ENCODE data around the gene CUL7.

DNA sequence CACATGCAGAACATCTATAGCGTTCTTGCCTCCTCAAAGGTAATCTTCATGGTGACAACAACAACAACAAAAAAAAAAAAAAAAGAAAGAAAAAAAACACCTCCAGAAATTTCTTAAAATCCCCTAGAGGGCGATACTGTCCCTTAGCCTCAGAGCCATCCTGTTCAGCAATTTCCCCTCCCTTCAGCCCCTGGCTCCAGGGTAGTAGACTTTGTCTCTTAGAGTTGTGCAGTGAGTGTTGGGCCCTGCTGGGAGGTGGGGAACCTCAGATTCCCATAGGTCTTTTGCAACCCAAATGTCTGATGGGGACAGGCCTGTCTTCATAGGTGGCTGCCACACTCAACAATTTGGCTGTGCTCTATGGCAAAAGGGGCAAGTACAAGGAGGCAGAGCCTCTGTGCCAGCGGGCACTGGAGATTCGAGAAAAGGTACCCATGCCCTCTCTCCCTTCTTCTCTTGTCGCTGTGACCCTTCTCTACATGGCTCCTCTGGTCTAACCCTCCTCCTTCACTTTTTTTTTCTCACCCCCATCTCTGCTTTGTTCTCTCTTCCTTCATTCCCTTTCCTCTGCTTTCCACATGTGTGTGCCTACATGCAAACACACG is 16.5 kb upstream of the CUL7 start:
- TF ChIP-seq NFYB (CRISPR knock-in tag; conservative IDR thresholded peaks at IDR 0.05; ENCODE audit: low read depth): no peak
- TF ChIP-seq, protein P1, sequence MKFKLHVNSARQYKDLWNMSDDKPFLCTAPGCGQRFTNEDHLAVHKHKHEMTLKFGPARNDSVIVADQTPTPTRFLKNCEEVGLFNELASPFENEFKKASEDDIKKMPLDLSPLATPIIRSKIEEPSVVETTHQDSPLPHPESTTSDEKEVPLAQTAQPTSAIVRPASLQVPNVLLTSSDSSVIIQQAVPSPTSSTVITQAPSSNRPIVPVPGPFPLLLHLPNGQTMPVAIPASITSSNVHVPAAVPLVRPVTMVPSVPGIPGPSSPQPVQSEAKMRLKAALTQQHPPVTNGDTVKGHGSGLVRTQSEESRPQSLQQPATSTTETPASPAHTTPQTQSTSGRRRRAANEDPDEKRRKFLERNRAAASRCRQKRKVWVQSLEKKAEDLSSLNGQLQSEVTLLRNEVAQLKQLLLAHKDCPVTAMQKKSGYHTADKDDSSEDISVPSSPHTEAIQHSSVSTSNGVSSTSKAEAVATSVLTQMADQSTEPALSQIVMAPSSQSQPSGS (CRISPR knock-in tag; IDR thresholded peaks at IDR 0.05; ENCODE audit: borderline replicate concordance, low read depth): no peak
